Trophoblast cell (in vitro differentiated cells and primary cell): ENCODE measurements around the gene KLK11.
A peak's percentile ranks its signal among the peaks of the same experiment; 100 is the strongest.

Experiments
- DNase-seq, 2 donors: peaks; one replicate each; pipeline ENCODE4 v3.0.0-alpha.2; 2016
- H2AFZ ChIP-seq: 2 replicates; pipeline ENCODE4 v1.6.1; 2013; ENCODE audit warnings: low read length, moderate library complexity, mild to moderate bottlenecking; ENCODE audit not compliant: insufficient read depth, poor library complexity
- H2AK5ac ChIP-seq: 2 replicates; pipeline ENCODE4 v1.6.1; 2013; ENCODE audit warnings: mild to moderate bottlenecking, low read length
- H2BK120ac ChIP-seq: 2 replicates; pipeline ENCODE4 v1.6.1; 2013; ENCODE audit warnings: low read length, mild to moderate bottlenecking, moderate library complexity; ENCODE audit not compliant: insufficient read depth, poor library complexity
- H2BK12ac ChIP-seq: 2 replicates; pipeline ENCODE4 v1.6.1; 2013; ENCODE audit warnings: mild to moderate bottlenecking, low read length, moderate library complexity
- H2BK5ac ChIP-seq: 2 replicates; pipeline ENCODE4 v1.6.1; 2013; ENCODE audit warnings: low read length, low read depth, moderate library complexity, mild to moderate bottlenecking; ENCODE audit not compliant: poor library complexity
- H3K14ac ChIP-seq: 2 replicates; pipeline ENCODE4 v1.6.1; 2013; ENCODE audit warnings: mild to moderate bottlenecking, low read length
- H3K18ac ChIP-seq: 2 replicates; pipeline ENCODE4 v1.6.1; 2013; ENCODE audit warnings: mild to moderate bottlenecking, low read length
- H3K23ac ChIP-seq: 2 replicates; pipeline ENCODE4 v1.6.1; 2013; ENCODE audit warnings: low read length
- H3K27ac ChIP-seq: 2 replicates; pipeline ENCODE4 v1.5.1; 2013; ENCODE audit warnings: low read depth, mild to moderate bottlenecking, inconsistent platforms, low read length, moderate library complexity
- H3K27me3 ChIP-seq: 2 replicates; pipeline ENCODE4 v1.6.1; 2013; ENCODE audit warnings: inconsistent platforms, mild to moderate bottlenecking, low read length, moderate library complexity; ENCODE audit not compliant: insufficient read depth
- H3K36me3 ChIP-seq, 2 experiments: 1 replicate in 1 of 2; 2 replicates in 1 of 2; pipeline ENCODE4 v1.6.1; 2013; ENCODE audit warnings: low read length in 2 of 2, mild to moderate bottlenecking in 2 of 2, moderate library complexity in 1 of 2; ENCODE audit not compliant: insufficient read depth in 2 of 2, control insufficient read depth in 1 of 2
- H3K4ac ChIP-seq: 2 replicates; pipeline ENCODE4 v1.6.1; 2013; ENCODE audit warnings: low read depth, mild to moderate bottlenecking, low read length, moderate library complexity
- H3K4me1 ChIP-seq, 2 experiments: 1 replicate in 1 of 2; 2 replicates in 1 of 2; pipeline ENCODE4 v1.6.1; 2013; ENCODE audit warnings: low read length in 2 of 2, mild to moderate bottlenecking in 2 of 2, moderate library complexity in 1 of 2; ENCODE audit not compliant: insufficient read depth in 2 of 2, control insufficient read depth in 1 of 2
- H3K4me2 ChIP-seq: 2 replicates; pipeline ENCODE4 v1.6.1; 2013; ENCODE audit warnings: inconsistent platforms, mild to moderate bottlenecking, low read length, moderate library complexity
- H3K4me3 ChIP-seq: 2 replicates; pipeline ENCODE4 v1.5.1; 2013; ENCODE audit warnings: mild to moderate bottlenecking, low read depth, low read length, inconsistent platforms
- H3K79me1 ChIP-seq: one replicate; pipeline ENCODE4 v1.6.1; 2013; ENCODE audit warnings: low read length
- H3K79me2 ChIP-seq: 2 replicates; pipeline ENCODE4 v1.6.1; 2013; ENCODE audit warnings: low read length, mild to moderate bottlenecking; ENCODE audit not compliant: control insufficient read depth, insufficient read depth, poor library complexity
- H3K9ac ChIP-seq: 2 replicates; pipeline ENCODE4 v1.6.1; 2013; ENCODE audit warnings: mild to moderate bottlenecking, low read length
- H3K9me3 ChIP-seq: 2 replicates; pipeline ENCODE4 v1.6.1; 2013; ENCODE audit warnings: low read depth, mild to moderate bottlenecking, control low read depth, inconsistent platforms, low read length; ENCODE audit not compliant: insufficient read depth
- H4K12ac ChIP-seq: 2 replicates; pipeline ENCODE4 v1.6.1; 2013; ENCODE audit warnings: low read depth, mild to moderate bottlenecking, low read length, moderate library complexity
- H4K8ac ChIP-seq: 2 replicates; pipeline ENCODE4 v1.6.1; 2013; ENCODE audit warnings: low read depth, mild to moderate bottlenecking, low read length, moderate library complexity
- H4K91ac ChIP-seq: one replicate; pipeline ENCODE4 v1.6.1; 2013; ENCODE audit warnings: low read depth, mild to moderate bottlenecking, low read length, moderate library complexity
- WGBS: extraction: QIAGEN DNeasy Blood & Tissue Kit; methylation state at CpG from one replicate; pipeline ENCODE4 v1.1.7; 2013; ENCODE audit warnings: missing lambda C conversion rate; ENCODE audit not compliant: insufficient read length, insufficient coverage; ENCODE audit errors: extremely low coverage; 5-methylcytosine and 5-hydroxymethylcytosine counted together

The KLK11 gene

GRCh38 chr19:51003316-51003715 lies 23.1 kb downstream of the KLK11 start:
- H3K4me2 ChIP-seq: no peak overlapping the region
- H4K91ac ChIP-seq: no peak overlapping the region
- H4K8ac ChIP-seq: no peak overlapping the region
- H2BK12ac ChIP-seq: no peak overlapping the region
- no peak overlapping the region for H3K18ac ChIP-seq
- H3K4me1 ChIP-seq: peaks cover 12 to 13% of the 10 kb centered on the region in 2 experiments
- no peak overlapping the region for H2BK5ac ChIP-seq
- H3K27me3 ChIP-seq: no peaks in the 10 kb centered on the region
- H3K9ac ChIP-seq: no peak overlapping the region
- no peak overlapping the region for H3K4me3 ChIP-seq
- no peak overlapping the region for H2BK120ac ChIP-seq
- no CpG with 5 or more reads among the region's 7 CpGs for WGBS
- H3K27ac ChIP-seq: no peak overlapping the region
- no peaks in the 10 kb centered on the region for H3K79me2 ChIP-seq
- H3K4ac ChIP-seq: no peak overlapping the region
- H3K14ac ChIP-seq: no peak overlapping the region
- no peaks in the 10 kb centered on the region for H3K79me1 ChIP-seq
- no peak overlapping the region for H3K23ac ChIP-seq
- no peaks in the 10 kb centered on the region for H3K9me3 ChIP-seq
- no peak overlapping the region for H2AFZ ChIP-seq
- no peak overlapping the region for H2AK5ac ChIP-seq
- H3K36me3 ChIP-seq: no peaks in the 10 kb centered on the region
- H4K12ac ChIP-seq: no peak overlapping the region
- no peak for DNase-seq

GRCh38 chr19:51002542-51003311 lies 23.7 kb downstream of the KLK11 start:
- DNase-seq: no peak
- no peak overlapping the region for H2BK5ac ChIP-seq
- H3K27me3 ChIP-seq: no peaks in the 10 kb centered on the region
- H4K8ac ChIP-seq: no peak overlapping the region
- no peaks in the 10 kb centered on the region for H3K79me2 ChIP-seq
- no peak overlapping the region for H2BK12ac ChIP-seq
- WGBS: no CpG with 5 or more reads among the region's 42 CpGs
- H4K91ac ChIP-seq: no peak overlapping the region
- peak overlapping the region; percentile 13 for H3K4me2 ChIP-seq
- H3K9ac ChIP-seq: no peak overlapping the region
- no peak overlapping the region for H3K18ac ChIP-seq
- no peak overlapping the region for H3K4ac ChIP-seq
- H2AK5ac ChIP-seq: peak overlapping the region; percentile 32
- no peak overlapping the region for H2AFZ ChIP-seq
- no peak overlapping the region for H3K27ac ChIP-seq
- H3K9me3 ChIP-seq: no peaks in the 10 kb centered on the region
- H3K4me3 ChIP-seq: no peak overlapping the region
- no peak overlapping the region for H4K12ac ChIP-seq
- no peak overlapping the region for H2BK120ac ChIP-seq
- H3K79me1 ChIP-seq: no peaks in the 10 kb centered on the region
- H3K4me1 ChIP-seq: peaks cover 12 to 13% of the 10 kb centered on the region in 2 experiments
- H3K36me3 ChIP-seq: no peaks in the 10 kb centered on the region
- H3K23ac ChIP-seq: no peak overlapping the region
- H3K14ac ChIP-seq: no peak overlapping the region

- no peak overlapping the region for H3K4me3 ChIP-seq
Observed at GRCh38 chr19:51002089-51002532, 24.3 kb downstream of the KLK11 start.

GRCh38 chr19:51001515-51001914 lies 24.9 kb downstream of the KLK11 start, which contains the start of gene KLK8:
Gene KLK8, minus strand, starts transcription at chr19:51001604. Its CDS starts 437 bp downstream, at chr19:51001167.
- Histone ChIP-seq H2BK5ac (peak within 1 kb of the TSS; percentile 35), H4K12ac (no peak within 1 kb of the TSS), H3K4me2 (peak within 1 kb of the TSS; percentile 13), H3K4me1 (peaks cover 10 to 13% of the 10 kb centered on the region in 2 experiments), H3K27ac (no peak within 1 kb of the TSS), H3K79me1 (no peaks in the 10 kb centered on the region), H3K23ac (no peak within 1 kb of the TSS), H3K9me3 (no peaks in the 10 kb centered on the region), H3K27me3 (no peaks in the 10 kb centered on the region), H3K36me3 (no peaks in the 10 kb centered on the region), H3K9ac (no peak within 1 kb of the TSS), H2AK5ac (no peak within 1 kb of the TSS), H3K79me2 (no peaks in the 10 kb centered on the region), H2BK120ac (no peak within 1 kb of the TSS), H3K18ac (no peak within 1 kb of the TSS), H3K4me3 (no peak within 1 kb of the TSS), H3K4ac (no peak within 1 kb of the TSS), H2AFZ (peak within 1 kb of the TSS; percentile 18), H2BK12ac (peak within 1 kb of the TSS; percentile 22), H4K8ac (peak within 1 kb of the TSS; percentile 13), H4K91ac (peak within 1 kb of the TSS; percentile 4), H3K14ac (peak within 1 kb of the TSS; percentile 4)
- DNase-seq: no peak
- no CpG with 5 or more reads among the region's 7 CpGs for WGBS

More at GRCh38 chr19:51002089-51002532, 24.3 kb downstream of the KLK11 start:
- Histone ChIP-seq H4K12ac (no peak overlapping the region), H3K9me3 (no peaks in the 10 kb centered on the region), H4K8ac (peak overlapping the region; percentile 13), H3K23ac (no peak overlapping the region), H4K91ac (peak overlapping the region; percentile 4), H3K36me3 (no peaks in the 10 kb centered on the region), H3K27ac (no peak overlapping the region), H3K27me3 (no peaks in the 10 kb centered on the region), H2BK120ac (no peak overlapping the region), H3K79me2 (no peaks in the 10 kb centered on the region), H3K4me2 (peak overlapping the region; percentile 13), H3K18ac (no peak overlapping the region), H2BK5ac (no peak overlapping the region), H2AFZ (no peak overlapping the region), H3K79me1 (no peaks in the 10 kb centered on the region), H3K4ac (no peak overlapping the region), H2BK12ac (no peak overlapping the region), H2AK5ac (no peak overlapping the region), H3K14ac (peak overlapping the region; percentile 4), H3K4me1 (peaks cover 12 to 13% of the 10 kb centered on the region in 2 experiments), H3K9ac (no peak overlapping the region)
- no CpG with 5 or more reads among the region's 12 CpGs for WGBS
- no peak for DNase-seq
